ENCODE results near the gene MYPN. TPM values are rescaled to one million over a fixed set of nuclear protein-coding genes. Genes with fewer than 3 reads are reported as not detected.
"Not testable (repeated sequence)": the region's sequence is repeated elsewhere in the genome, so short reads cannot be mapped to it uniquely, and the experiment has no call there.

Gene MYPN
- total and polyA plus RNA-seq, 2 experiments from 2014 or later: not detected

DNA sequence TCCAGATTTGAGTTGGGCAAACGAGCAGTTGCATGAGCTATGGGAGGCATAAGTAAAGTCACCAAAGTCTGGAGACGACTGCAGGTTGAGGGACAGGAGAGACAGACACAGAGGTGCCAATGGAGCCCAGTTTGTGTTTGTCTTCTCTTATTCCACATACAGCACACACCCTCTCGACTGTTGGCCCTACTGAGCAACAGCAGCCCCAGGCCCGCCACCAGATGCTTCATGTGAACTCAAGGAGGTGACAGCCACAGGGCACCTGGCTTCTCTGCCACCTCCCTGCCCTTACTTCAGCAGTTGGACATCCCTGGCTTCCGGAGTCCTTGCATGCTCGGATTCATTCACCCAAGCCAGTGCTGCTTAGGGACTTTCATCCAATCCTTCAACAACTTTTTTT, 129.1 kb downstream of the MYPN start:
- 93% methylated on average over 6 of the region's 6 CpGs for WGBS (ENCODE audit: low lambda C conversion rate, missing lambda C conversion rate)
- H3K9me2 ChIP-seq (replicated peaks; ENCODE audit: insufficient read depth): no peaks in the 10 kb centered on the region
- TF ChIP-seq, protein P1, sequence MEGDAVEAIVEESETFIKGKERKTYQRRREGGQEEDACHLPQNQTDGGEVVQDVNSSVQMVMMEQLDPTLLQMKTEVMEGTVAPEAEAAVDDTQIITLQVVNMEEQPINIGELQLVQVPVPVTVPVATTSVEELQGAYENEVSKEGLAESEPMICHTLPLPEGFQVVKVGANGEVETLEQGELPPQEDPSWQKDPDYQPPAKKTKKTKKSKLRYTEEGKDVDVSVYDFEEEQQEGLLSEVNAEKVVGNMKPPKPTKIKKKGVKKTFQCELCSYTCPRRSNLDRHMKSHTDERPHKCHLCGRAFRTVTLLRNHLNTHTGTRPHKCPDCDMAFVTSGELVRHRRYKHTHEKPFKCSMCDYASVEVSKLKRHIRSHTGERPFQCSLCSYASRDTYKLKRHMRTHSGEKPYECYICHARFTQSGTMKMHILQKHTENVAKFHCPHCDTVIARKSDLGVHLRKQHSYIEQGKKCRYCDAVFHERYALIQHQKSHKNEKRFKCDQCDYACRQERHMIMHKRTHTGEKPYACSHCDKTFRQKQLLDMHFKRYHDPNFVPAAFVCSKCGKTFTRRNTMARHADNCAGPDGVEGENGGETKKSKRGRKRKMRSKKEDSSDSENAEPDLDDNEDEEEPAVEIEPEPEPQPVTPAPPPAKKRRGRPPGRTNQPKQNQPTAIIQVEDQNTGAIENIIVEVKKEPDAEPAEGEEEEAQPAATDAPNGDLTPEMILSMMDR (IDR thresholded peaks at IDR 0.05; ENCODE audit: poor library complexity): no peak
- no peak for TF ChIP-seq EZH2phosphoT487 (IDR thresholded peaks at IDR 0.05; ENCODE audit: low read depth, severe bottlenecking, unreplicated experiment)
- no peak for TF ChIP-seq EZH2 (IDR thresholded peaks at IDR 0.05; ENCODE audit: borderline replicate concordance)
- H3K27me3 ChIP-seq: peaks cover 8% of the 10 kb centered on the region
- no peaks in the 10 kb centered on the region for H4K20me1 ChIP-seq (ENCODE audit: insufficient read depth, poor library complexity, severe bottlenecking)
- no peaks in the 10 kb centered on the region for H3K79me2 ChIP-seq
- no peak overlapping the region for H3K27ac ChIP-seq
- H3K4me2 ChIP-seq: no peak overlapping the region
- no peaks in the 10 kb centered on the region for H3K36me3 ChIP-seq (replicated peaks; ENCODE audit: insufficient read depth, low read depth)
- no peak for DNase-seq (ENCODE audit: low spot score)
- H2AFZ ChIP-seq: no peak overlapping the region
- H3K9me3 ChIP-seq (ENCODE audit: low read depth): no peaks in the 10 kb centered on the region
- no peaks in the 10 kb centered on the region for H3K4me1 ChIP-seq (ENCODE audit: insufficient read depth)
- H3K4me3 ChIP-seq: no peak overlapping the region

- Histone ChIP-seq H3K4me3 (no peak overlapping the region), H4K20me1 (ENCODE audit: insufficient read depth, poor library complexity, severe bottlenecking) (no peaks in the 10 kb centered on the region), H3K27ac (no peak overlapping the region), H3K27me3 (peaks cover under 1% of the 10 kb centered on the region), H3K36me3 (replicated peaks; ENCODE audit: insufficient read depth, low read depth) (no peaks in the 10 kb centered on the region), H2AFZ (no peak overlapping the region), H3K9me3 (ENCODE audit: low read depth) (no peaks in the 10 kb centered on the region), H3K4me2 (no peak overlapping the region), H3K79me2 (no peaks in the 10 kb centered on the region), H3K4me1 (ENCODE audit: insufficient read depth) (no peaks in the 10 kb centered on the region), H3K9me2 (replicated peaks; ENCODE audit: insufficient read depth) (no peaks in the 10 kb centered on the region)
- 92% methylated on average over 5 of the region's 5 CpGs for WGBS (ENCODE audit: low lambda C conversion rate, missing lambda C conversion rate)
- no peak for DNase-seq (ENCODE audit: low spot score)
- TF ChIP-seq, protein P1 (IDR thresholded peaks at IDR 0.05; ENCODE audit: poor library complexity): no peak
- no peak for TF ChIP-seq EZH2phosphoT487 (IDR thresholded peaks at IDR 0.05; ENCODE audit: low read depth, severe bottlenecking, unreplicated experiment)
- no peak for TF ChIP-seq EZH2 (IDR thresholded peaks at IDR 0.05; ENCODE audit: borderline replicate concordance)
These were observed 129.8 kb downstream of the MYPN start for GRCh38 chr10:68239069-68239468.

DNA sequence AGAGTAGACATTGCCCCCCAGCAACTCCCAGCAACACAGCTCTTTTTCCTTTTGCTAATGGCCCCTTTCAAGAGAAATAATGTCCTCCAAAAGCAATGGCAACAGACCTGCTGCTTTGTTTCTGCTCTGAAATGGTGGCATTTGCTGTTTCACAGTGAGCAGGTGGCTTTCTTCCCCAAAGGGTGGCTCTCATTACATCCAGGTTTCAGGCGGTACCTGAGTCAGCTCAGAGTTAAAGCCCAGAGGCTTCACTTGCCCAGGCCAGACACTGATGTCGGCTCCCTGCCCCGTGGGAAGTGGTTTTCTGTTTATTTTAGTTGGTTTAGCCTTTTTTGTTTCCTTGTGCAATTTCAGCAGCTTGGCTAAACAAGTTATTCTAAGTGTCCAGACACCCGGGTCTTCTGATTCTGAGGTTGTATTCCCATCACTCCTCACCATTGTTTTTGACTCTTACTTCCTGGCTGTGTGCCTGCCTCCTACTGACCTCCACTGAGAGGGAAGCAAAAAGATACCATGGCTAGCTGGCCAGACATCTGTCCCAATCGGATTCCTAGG, 130.4 kb downstream of the MYPN start:
- no peaks in the 10 kb centered on the region for H3K79me2 ChIP-seq
- H3K9me3 ChIP-seq (ENCODE audit: low read depth): no peaks in the 10 kb centered on the region
- 81% methylated on average over 5 of the region's 5 CpGs for WGBS (ENCODE audit: low lambda C conversion rate, missing lambda C conversion rate)
- H3K4me3 ChIP-seq: no peak overlapping the region
- H3K36me3 ChIP-seq (replicated peaks; ENCODE audit: insufficient read depth, low read depth): no peaks in the 10 kb centered on the region
- DNase-seq (ENCODE audit: low spot score): no peak
- no peaks in the 10 kb centered on the region for H3K9me2 ChIP-seq (replicated peaks; ENCODE audit: insufficient read depth)
- H3K4me2 ChIP-seq: no peak overlapping the region
- no peak for TF ChIP-seq EZH2 (IDR thresholded peaks at IDR 0.05; ENCODE audit: borderline replicate concordance)
- H3K4me1 ChIP-seq (ENCODE audit: insufficient read depth): no peaks in the 10 kb centered on the region
- H2AFZ ChIP-seq: no peak overlapping the region
- H4K20me1 ChIP-seq (ENCODE audit: insufficient read depth, poor library complexity, severe bottlenecking): no peaks in the 10 kb centered on the region
- H3K27me3 ChIP-seq: no peaks in the 10 kb centered on the region
- H3K27ac ChIP-seq: no peak overlapping the region

DNA sequence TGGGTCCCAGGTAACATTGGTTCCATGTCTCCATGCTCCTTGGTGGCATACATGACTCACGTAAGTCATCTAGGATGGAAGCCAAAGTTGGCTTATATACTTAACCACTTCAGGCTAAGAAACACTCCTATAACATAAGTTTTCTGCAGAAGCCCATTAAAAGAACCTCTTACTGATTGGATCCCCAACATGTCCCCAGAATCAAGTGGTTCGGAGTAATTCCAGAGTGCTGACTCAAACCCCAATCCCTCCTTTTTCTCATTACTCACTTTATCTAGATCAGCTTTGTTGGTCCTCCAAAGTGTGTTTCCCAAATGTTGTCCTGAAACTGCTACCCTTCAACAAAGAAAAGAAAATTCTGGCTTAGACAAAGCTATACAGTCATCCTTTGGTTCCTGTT, 132.8 kb downstream of the MYPN start:
- no peaks in the 10 kb centered on the region for H3K36me3 ChIP-seq (replicated peaks; ENCODE audit: insufficient read depth, low read depth)
- H3K9me3 ChIP-seq (ENCODE audit: low read depth): no peaks in the 10 kb centered on the region
- 98% methylated on average over 2 of the region's 2 CpGs for WGBS (ENCODE audit: low lambda C conversion rate, missing lambda C conversion rate)

GRCh38 chr10:68246397-68246796, 137.1 kb downstream of the MYPN start:
- not testable (repeated sequence) for H3K27me3 ChIP-seq; H3K9me2 ChIP-seq (replicated peaks; ENCODE audit: insufficient read depth); H3K9me3 ChIP-seq (ENCODE audit: low read depth); H3K4me3 ChIP-seq; DNase-seq (ENCODE audit: low spot score); H3K4me1 ChIP-seq (ENCODE audit: insufficient read depth); H3K79me2 ChIP-seq; H2AFZ ChIP-seq; H3K27ac ChIP-seq; H3K36me3 ChIP-seq (replicated peaks; ENCODE audit: insufficient read depth, low read depth); H4K20me1 ChIP-seq (ENCODE audit: insufficient read depth, poor library complexity, severe bottlenecking); H3K4me2 ChIP-seq
- WGBS (ENCODE audit: low lambda C conversion rate, missing lambda C conversion rate): 93% methylated on average over 7 of the region's 7 CpGs

More for the DNA sequence above, 132.8 kb downstream of the MYPN start:
- DNase-seq (ENCODE audit: low spot score): no peak
- Histone ChIP-seq H2AFZ (no peak overlapping the region), H3K79me2 (no peaks in the 10 kb centered on the region), H3K27me3 (no peaks in the 10 kb centered on the region), H4K20me1 (ENCODE audit: insufficient read depth, poor library complexity, severe bottlenecking) (no peaks in the 10 kb centered on the region), H3K9me2 (replicated peaks; ENCODE audit: insufficient read depth) (no peaks in the 10 kb centered on the region), H3K4me1 (ENCODE audit: insufficient read depth) (no peaks in the 10 kb centered on the region), H3K4me2 (no peak overlapping the region), H3K4me3 (no peak overlapping the region), H3K27ac (no peak overlapping the region)
- no peak for TF ChIP-seq EZH2phosphoT487 (IDR thresholded peaks at IDR 0.05; ENCODE audit: low read depth, severe bottlenecking, unreplicated experiment)
- TF ChIP-seq, protein P1 (IDR thresholded peaks at IDR 0.05; ENCODE audit: poor library complexity): no peak
- no peak for TF ChIP-seq EZH2 (IDR thresholded peaks at IDR 0.05; ENCODE audit: borderline replicate concordance)

All from hepatocyte (in vitro differentiated cells).